Measurements from ENCODE around the gene PAXX.

GRCh38 chr9:137015540-137015930 is 23.3 kb downstream of the PAXX start:
- TF ChIP-seq CTCF (IDR thresholded peaks at IDR 0.05) = no peak
- TF ChIP-seq EZH2 (IDR thresholded peaks at IDR 0.05; ENCODE audit: borderline replicate concordance, insufficient read depth, low read depth, low read length, poor library complexity, severe bottlenecking) = no peak
